ENCODE data around the gene TEX11. TPM values are rescaled to one million over a fixed set of nuclear protein-coding genes. Genes with fewer than 3 reads are reported as not detected.
"Not testable (repeated sequence)": the region's sequence is repeated elsewhere in the genome, so short reads cannot be mapped to it uniquely, and the experiment has no call there.

Gene TEX11
- total RNA-seq, 4 donors from 2014 or later, result not detected

DNA sequence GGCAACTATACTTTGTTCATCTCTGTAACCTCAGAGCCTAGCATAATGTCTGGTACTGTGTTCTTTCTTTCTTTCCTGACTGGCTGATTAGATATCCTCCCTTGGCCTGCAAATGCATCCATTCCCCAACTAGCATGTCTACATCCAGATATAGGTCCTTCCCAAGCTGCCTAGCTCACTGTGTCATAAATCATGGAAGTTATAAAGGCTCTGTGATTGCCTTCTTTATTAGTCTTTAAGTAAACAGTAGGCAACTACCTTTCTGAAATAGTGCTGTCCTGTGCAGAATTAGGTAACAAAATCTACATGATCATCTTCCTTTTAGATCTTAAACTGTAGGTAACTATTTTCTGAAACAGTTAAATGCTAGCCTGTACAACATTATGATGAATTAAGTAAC is 239.4 kb downstream of the TEX11 start:
- H3K4me1 ChIP-seq, result no peaks in the 10 kb centered on the region
- H3K27ac ChIP-seq, result no peak overlapping the region
- no peak overlapping the region for H3K4me3 ChIP-seq
- H3K27me3 ChIP-seq, result peaks cover 0 to 7% of the 10 kb centered on the region in 2 donors
- no peak for DNase-seq (ENCODE audit: low spot score in 2 of 2)
- no peaks in the 10 kb centered on the region for H3K9me3 ChIP-seq
- no peaks in the 10 kb centered on the region for H3K36me3 ChIP-seq
- TF ChIP-seq, protein P1, sequence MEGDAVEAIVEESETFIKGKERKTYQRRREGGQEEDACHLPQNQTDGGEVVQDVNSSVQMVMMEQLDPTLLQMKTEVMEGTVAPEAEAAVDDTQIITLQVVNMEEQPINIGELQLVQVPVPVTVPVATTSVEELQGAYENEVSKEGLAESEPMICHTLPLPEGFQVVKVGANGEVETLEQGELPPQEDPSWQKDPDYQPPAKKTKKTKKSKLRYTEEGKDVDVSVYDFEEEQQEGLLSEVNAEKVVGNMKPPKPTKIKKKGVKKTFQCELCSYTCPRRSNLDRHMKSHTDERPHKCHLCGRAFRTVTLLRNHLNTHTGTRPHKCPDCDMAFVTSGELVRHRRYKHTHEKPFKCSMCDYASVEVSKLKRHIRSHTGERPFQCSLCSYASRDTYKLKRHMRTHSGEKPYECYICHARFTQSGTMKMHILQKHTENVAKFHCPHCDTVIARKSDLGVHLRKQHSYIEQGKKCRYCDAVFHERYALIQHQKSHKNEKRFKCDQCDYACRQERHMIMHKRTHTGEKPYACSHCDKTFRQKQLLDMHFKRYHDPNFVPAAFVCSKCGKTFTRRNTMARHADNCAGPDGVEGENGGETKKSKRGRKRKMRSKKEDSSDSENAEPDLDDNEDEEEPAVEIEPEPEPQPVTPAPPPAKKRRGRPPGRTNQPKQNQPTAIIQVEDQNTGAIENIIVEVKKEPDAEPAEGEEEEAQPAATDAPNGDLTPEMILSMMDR (IDR thresholded peaks at IDR 0.05), result no peak
- no peak for TF ChIP-seq EP300 (IDR thresholded peaks at IDR 0.05)
- no peak for TF ChIP-seq POLR2A (IDR thresholded peaks at IDR 0.05)

DNA sequence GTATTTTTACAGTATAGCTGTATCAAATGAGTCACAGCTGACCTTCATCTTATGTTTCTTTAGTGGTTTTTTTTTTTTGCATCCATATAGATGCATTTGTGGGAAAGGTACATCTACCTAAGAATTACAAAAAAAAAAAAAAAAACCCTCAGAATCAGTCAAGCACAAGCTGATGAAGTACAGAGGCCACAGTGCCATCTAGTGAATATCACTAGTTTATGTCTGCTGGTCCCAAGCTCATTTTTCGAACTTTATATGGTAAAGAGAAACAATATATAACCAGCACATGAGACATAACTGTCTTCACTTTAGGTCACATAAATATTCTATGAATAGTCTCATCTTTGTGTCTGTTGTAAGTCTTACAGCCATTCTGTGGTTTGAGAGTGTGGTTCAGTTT is 243.8 kb downstream of the TEX11 start:
- Histone ChIP-seq H3K27me3 (peaks cover 0 to 8% of the 10 kb centered on the region in 2 donors), H3K9me3 (no peaks in the 10 kb centered on the region), H3K4me3 (no peak overlapping the region), H3K27ac (no peak overlapping the region), H3K36me3 (no peaks in the 10 kb centered on the region), H3K4me1 (no peaks in the 10 kb centered on the region)
- no peak for DNase-seq (ENCODE audit: low spot score in 2 of 2)
- no peak for TF ChIP-seq POLR2A (IDR thresholded peaks at IDR 0.05)
- TF ChIP-seq, protein P1 (IDR thresholded peaks at IDR 0.05), result peak in 1 of 5 experiments; percentile 20
- WGBS, 2 donors, result 0 to 19% methylated on average over 1 of the region's 1 CpG

DNA sequence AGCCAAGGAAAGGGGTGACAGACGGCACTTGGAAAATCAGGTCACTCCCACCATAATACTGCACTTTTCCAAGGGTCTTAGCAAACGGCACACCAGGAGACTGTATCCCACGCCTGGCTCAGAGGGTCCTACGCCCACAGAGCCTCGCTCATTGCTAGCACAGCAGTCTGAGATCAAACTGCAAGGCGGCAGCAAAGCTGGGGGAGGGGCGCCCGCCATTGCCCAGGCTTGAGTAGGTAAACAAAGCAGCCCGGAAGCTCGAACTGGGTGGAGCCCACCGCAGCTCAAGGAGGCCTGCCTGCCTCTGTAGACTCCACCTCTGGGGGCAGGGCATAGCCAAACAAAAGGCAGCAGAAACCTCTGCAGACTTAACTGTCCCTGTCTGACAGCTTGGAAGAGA is 247.4 kb downstream of the TEX11 start:
- H3K9me3 ChIP-seq; H3K4me3 ChIP-seq; H3K27ac ChIP-seq; H3K27me3 ChIP-seq; H3K36me3 ChIP-seq; DNase-seq (ENCODE audit: low spot score in 2 of 2); H3K4me1 ChIP-seq: not testable (repeated sequence)
- WGBS, 2 donors, result 20 to 50% methylated on average over 3 to 11 of the region's 11 CpGs

DNA sequence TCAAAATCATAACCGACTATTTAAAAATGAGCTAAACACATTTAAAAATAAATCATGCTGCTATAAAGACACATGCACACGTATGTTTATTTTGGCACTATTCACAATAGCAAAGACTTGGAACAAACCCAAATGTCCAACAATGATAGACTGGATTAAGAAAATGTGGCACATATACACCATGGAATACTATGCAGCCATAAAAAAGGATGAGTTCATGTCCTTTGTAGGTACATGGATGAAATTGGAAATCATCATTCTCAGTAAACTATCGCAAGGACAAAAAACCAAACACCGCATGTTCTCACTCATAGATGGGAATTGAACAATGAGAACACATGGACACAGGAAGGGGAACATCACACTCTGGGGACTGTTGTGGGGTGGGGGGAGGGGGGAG is 251.0 kb downstream of the TEX11 start:
- H3K27ac ChIP-seq; H3K27me3 ChIP-seq; DNase-seq (ENCODE audit: low spot score in 2 of 2); H3K9me3 ChIP-seq; H3K4me1 ChIP-seq; H3K36me3 ChIP-seq; H3K4me3 ChIP-seq: not testable (repeated sequence)
- WGBS, 2 donors, result 60 to 82% methylated on average over 2 to 4 of the region's 4 CpGs

DNA sequence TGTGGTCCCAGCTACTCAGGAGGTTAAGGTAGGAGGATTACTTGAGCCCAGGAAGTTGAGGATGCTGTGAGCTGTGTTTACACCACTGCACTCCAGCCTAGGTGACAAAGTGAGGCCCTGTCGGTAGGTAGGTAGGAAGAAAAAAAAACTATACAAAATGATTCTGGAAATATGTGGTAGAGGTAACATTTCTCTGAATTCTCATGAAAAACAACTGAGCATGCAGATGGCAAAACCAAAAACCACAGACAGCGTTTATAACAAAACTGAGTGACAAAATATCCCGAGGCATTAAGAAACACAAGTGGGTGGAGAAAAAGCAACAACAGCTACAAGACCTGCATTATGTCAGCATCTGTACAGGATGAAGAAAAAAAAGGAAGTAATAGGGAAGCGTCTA is 252.2 kb downstream of the TEX11 start:
- WGBS, 2 donors, result 54 to 56% methylated on average over 4 of the region's 4 CpGs
- peaks cover 0 to 8% of the 10 kb centered on the region in 2 donors for H3K27me3 ChIP-seq
- no peaks in the 10 kb centered on the region for H3K4me1 ChIP-seq
- no peak overlapping the region for H3K27ac ChIP-seq
- DNase-seq (ENCODE audit: low spot score in 2 of 2), result no peak
- TF ChIP-seq POLR2A (IDR thresholded peaks at IDR 0.05) (no peak), EP300 (IDR thresholded peaks at IDR 0.05) (no peak)
- TF ChIP-seq, protein P1 (IDR thresholded peaks at IDR 0.05), result no peak
- no peaks in the 10 kb centered on the region for H3K36me3 ChIP-seq
- no peaks in the 10 kb centered on the region for H3K9me3 ChIP-seq
- H3K4me3 ChIP-seq, result no peak overlapping the region

DNA sequence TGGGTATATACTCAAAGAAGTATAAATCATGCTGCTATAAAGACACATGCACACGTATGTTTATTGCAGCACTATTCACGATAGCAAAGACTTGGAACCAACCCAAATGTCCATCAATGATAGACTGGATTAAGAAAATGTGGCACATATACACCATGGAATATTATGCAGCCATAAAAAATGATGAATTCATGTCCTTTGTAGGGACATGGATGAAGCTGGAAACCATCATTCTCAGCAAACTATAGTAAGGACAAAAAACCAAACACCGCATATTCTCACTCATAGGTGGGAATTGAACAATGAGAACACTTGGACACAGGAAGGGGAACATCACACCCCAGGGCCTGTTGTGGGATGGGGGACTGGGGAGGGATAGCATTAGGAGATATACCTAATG is 260.6 kb downstream of the TEX11 start:
- H3K27me3 ChIP-seq; H3K4me1 ChIP-seq; H3K27ac ChIP-seq; H3K36me3 ChIP-seq; H3K4me3 ChIP-seq; DNase-seq (ENCODE audit: low spot score in 2 of 2): not testable (repeated sequence)
- H3K9me3 ChIP-seq, result peaks cover 0 to 17% (median 0%) of the 10 kb centered on the region in 4 donors
- 83 to 84% methylated on average over 3 of the region's 3 CpGs for WGBS, 2 donors

DNA sequence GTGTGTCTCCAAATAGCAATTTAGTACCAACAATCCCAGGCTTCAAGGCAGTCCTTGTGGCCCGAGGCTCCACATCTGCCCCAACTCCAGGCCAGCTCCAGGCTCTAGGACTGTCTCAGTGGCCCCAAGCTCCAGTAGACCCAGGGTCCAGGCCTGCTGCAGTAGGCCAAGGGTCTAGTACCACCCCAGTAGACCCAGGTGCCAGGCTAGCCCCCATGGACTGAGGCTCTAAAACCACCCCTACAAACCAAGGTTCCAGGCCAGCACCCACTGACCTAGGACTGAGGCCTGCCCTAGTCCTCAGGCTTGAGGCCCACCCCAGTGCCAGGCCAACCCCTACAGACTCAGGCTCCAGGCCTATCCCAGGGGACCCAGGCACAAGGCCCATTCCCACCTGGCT is 272.3 kb downstream of the TEX11 start:
- WGBS, 2 donors, result 100% methylated on average over 1 of the region's 1 CpG; no CpG with 5 or more reads in 1 of the 2 donors
- Histone ChIP-seq H3K36me3 (no peaks in the 10 kb centered on the region), H3K27ac (no peak overlapping the region), H3K9me3 (no peaks in the 10 kb centered on the region), H3K27me3 (no peaks in the 10 kb centered on the region), H3K4me3 (no peak overlapping the region), H3K4me1 (no peaks in the 10 kb centered on the region)
- DNase-seq (ENCODE audit: low spot score in 2 of 2), result no peak
- TF ChIP-seq EP300 (IDR thresholded peaks at IDR 0.05), result no peak
- TF ChIP-seq, protein P1 (IDR thresholded peaks at IDR 0.05), result no peak
- no peak for TF ChIP-seq POLR2A (IDR thresholded peaks at IDR 0.05)
